Activated CD8-positive, alpha-beta T cell treated with anti-CD3 and anti-CD28 coated beads, Interleukin-2, amount 10 ng/mL, durations not matched to agents 7 days and 5 days (primary cell): ENCODE results near the gene ACTG2. TPM values are rescaled to one million over a fixed set of nuclear protein-coding genes. Genes with fewer than 3 reads are reported as not detected.
A peak's percentile ranks its signal among the peaks of the same experiment; 100 is the strongest.

Experiments used
- ATAC-seq: fragments of 150-1000 bp; cut with Tn5 transposase; one replicate; pipeline ENCODE4 v1.10.0; 2021; ENCODE audit warnings: moderate library complexity
- CTCF ChIA-PET: fragments of 350-600 bp; sonication (Branson Sonifier 250); formaldehyde crosslinking; loops from one replicate; lab custom pipeline; 2021; ENCODE audit warnings: antibody characterized with exemption; lab: Charles Lee
- POLR2A ChIA-PET: fragments of 350-600 bp; sonication (Branson Sonifier 250); formaldehyde crosslinking; loops from one replicate; lab custom pipeline; 2021; ENCODE audit warnings: antibody characterized with exemption; lab: Charles Lee
- DNase-seq: peaks from one replicate; pipeline ENCODE4 v3.0.0-alpha.2; 2020
- H3K27ac Mint-ChIP-seq: one replicate; pipeline ENCODE4 v1.8.0; 2021; ENCODE audit warnings: mild to moderate bottlenecking, mixed read lengths
- H3K27me3 Mint-ChIP-seq: one replicate; pipeline ENCODE4 v1.8.0; 2021; ENCODE audit warnings: low read depth, mixed read lengths
- H3K36me3 Mint-ChIP-seq: one replicate; pipeline ENCODE4 v1.8.0; 2021; ENCODE audit warnings: low read depth, mixed read lengths
- H3K4me1 Mint-ChIP-seq: one replicate; pipeline ENCODE4 v1.8.0; 2021; ENCODE audit warnings: low read depth, mixed read lengths
- H3K4me3 Mint-ChIP-seq: one replicate; pipeline ENCODE4 v1.8.0; 2021; ENCODE audit warnings: mild to moderate bottlenecking, mixed read lengths
- H3K9me3 Mint-ChIP-seq: one replicate; pipeline ENCODE4 v1.8.0; 2022; ENCODE audit warnings: mixed read lengths; ENCODE audit not compliant: insufficient read depth
- total RNA-seq, 2 experiments: library from RNA; stranded (reverse); gene quantifications; one replicate each; pipeline ENCODE4 v1.2.3, GENCODE V29; 2021

Gene ACTG2
- under 1 TPM in 1 of 2 experiments, not detected in 1; 0.81 TPM for total RNA-seq

DNA sequence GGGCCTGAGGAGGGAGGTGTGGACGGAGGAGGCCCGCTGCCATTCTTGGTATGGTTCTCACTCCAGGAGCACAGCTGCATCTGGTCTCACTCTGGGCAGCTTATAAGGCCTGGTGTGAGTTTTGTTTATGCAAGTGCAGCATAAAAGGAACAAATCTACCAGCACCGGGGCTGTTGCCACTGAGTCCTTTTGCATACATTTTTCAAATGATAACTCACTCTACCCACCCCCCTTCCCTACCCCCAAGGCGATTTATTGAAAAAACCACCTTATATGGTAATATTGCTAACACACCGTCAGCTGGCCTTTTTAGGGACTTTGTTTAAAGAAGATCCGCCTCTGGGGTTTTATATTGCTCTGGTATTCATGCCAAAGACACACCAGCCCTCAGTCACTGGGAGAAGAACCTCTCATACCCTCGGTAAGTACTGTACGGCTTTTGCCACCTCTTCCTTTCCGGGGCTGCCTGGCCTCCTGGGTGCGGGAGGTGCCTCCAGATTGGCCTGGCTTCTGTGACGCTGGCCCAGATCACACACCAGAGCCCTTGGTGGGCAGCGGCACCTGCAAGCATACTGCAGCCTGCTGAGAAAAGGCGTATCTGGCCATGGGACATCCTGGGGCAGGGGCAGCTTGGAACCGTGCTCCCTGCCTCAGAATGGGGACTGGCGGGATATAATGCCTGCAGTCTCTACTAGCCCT lies at the start of gene ACTG2:
ACTG2 (plus strand) TSS at position 378 of the 699 bp plus-strand sequence. CDS start 8,304 bp downstream, outside the sequence.
- POLR2A ChIA-PET = no interaction called here
- H3K27ac Mint-ChIP-seq = peak within 1 kb of the TSS; percentile 11
- peaks cover 50% of the 10 kb centered on the region for H3K4me1 Mint-ChIP-seq
- ATAC-seq (no peak), DNase-seq (no peak)
- no peaks in the 10 kb centered on the region for H3K27me3 Mint-ChIP-seq
- CTCF ChIA-PET = interaction anchor here (0.9 to 1.2 kb wide), 3 partner anchors 10 to 286 kb away, joined by 3 to 4 read pairs (median 3); partner anchors contain the start of genes BOLA3 and MOB1A
- H3K9me3 Mint-ChIP-seq = no peaks in the 10 kb centered on the region
- no peak within 1 kb of the TSS for H3K4me3 Mint-ChIP-seq
- H3K36me3 Mint-ChIP-seq = no peaks in the 10 kb centered on the region

DNA sequence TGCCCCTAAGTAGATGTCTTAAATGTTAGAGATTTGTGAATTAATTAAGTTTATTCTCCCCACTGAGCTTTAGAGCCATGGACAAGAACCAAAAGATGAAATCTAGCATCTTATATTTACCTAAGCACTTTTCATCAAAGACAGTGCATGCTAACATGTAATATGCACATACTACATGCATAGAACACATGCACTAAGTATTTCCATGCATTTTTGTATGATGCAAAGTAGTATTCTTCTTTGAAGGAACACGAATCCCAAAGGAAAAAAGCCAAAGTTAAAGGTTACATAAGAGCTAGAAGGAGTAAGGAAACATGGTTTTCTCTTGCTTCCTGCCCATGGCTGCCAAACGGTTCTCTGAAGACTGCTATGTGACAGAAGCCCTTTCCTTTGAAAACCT lies 48.7 kb upstream of the ACTG2 start:
- ChIA-PET POLR2A (no interaction called here), CTCF (interaction anchor here (1.4 to 2.0 kb wide), 5 partner anchors 11 to 303 kb away, joined by 3 to 8 read pairs (median 5); partner anchors contain the start of gene STAMBP)
- Mint-ChIP-seq H3K9me3 (no peaks in the 10 kb centered on the region), H3K4me1 (peaks cover 8% of the 10 kb centered on the region), H3K36me3 (peaks cover 39% of the 10 kb centered on the region), H3K27ac (peak overlapping the region; percentile 1), H3K4me3 (no peak overlapping the region), H3K27me3 (no peaks in the 10 kb centered on the region)
- no peak for DNase-seq
- no peak for ATAC-seq

DNA sequence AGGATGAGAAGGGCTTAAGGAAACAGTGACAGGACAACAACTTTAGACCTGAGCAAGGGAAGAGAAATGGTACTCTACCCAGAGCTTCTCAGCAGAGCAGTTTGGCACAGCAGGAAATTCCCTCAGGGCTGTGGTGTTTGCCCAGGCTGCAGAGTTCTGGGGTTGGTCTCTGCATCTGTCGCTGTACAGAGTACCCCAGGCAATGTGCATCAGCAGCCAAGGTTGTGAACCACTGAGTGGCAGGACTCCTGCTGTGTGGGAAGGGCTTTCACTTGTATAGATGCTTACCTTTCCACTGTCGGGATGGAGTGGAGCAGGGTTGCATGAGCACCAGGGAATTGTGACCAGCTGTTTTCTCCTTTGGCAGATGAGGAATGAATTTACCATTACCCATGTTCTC lies 42.8 kb upstream of the ACTG2 start:
- Mint-ChIP-seq H3K27ac (no peak overlapping the region), H3K27me3 (no peaks in the 10 kb centered on the region), H3K4me3 (no peak overlapping the region), H3K36me3 (peaks cover 47% of the 10 kb centered on the region), H3K4me1 (no peaks in the 10 kb centered on the region), H3K9me3 (no peaks in the 10 kb centered on the region)
- ChIA-PET POLR2A (no interaction called here), CTCF (interaction anchor here (1.5 kb wide), 1 partner anchor 138 kb away, joined by 3 read pairs; no protein-coding TSS in a partner anchor)
- ATAC-seq (no peak), DNase-seq (no peak)

GRCh38 chr2:73851274-73851673 lies 41.5 kb upstream of the ACTG2 start:
- no peak overlapping the region for H3K4me3 Mint-ChIP-seq
- no peaks in the 10 kb centered on the region for H3K27me3 Mint-ChIP-seq
- ATAC-seq (peak; percentile 53), DNase-seq (no peak)
- H3K9me3 Mint-ChIP-seq = no peaks in the 10 kb centered on the region
- ChIA-PET CTCF (interaction anchor here (1.5 kb wide), 1 partner anchor 137 kb away, joined by 3 read pairs; no protein-coding TSS in a partner anchor), POLR2A (no interaction called here)
- no peak overlapping the region for H3K27ac Mint-ChIP-seq
- no peaks in the 10 kb centered on the region for H3K4me1 Mint-ChIP-seq
- H3K36me3 Mint-ChIP-seq = peaks cover 49% of the 10 kb centered on the region

DNA sequence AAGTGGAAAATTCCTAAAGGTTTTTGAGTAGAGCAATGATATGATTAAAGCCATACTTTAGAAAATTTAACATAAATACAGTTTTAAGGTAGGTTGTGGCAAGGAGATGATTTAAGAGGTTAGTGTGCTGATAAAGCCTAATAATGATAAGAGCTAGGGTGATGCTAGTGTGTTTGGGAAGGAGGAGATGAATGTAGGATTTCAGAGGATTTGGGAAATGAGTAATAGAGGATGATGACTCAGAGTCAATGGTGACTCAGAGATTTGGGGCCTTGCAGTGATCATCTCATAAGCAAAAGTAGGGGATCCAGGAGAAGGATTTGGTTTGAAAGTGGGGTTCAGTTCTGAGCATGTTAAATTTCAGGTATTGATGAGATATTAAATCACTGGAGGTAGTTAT lies 40.8 kb upstream of the ACTG2 start:
- Mint-ChIP-seq H3K27me3 (no peaks in the 10 kb centered on the region), H3K4me1 (no peaks in the 10 kb centered on the region), H3K9me3 (no peaks in the 10 kb centered on the region), H3K27ac (no peak overlapping the region), H3K36me3 (peaks cover 55% of the 10 kb centered on the region), H3K4me3 (no peak overlapping the region)
- ChIA-PET POLR2A (no interaction called here), CTCF (no interaction called here)
- no peak for ATAC-seq
- DNase-seq = no peak

DNA sequence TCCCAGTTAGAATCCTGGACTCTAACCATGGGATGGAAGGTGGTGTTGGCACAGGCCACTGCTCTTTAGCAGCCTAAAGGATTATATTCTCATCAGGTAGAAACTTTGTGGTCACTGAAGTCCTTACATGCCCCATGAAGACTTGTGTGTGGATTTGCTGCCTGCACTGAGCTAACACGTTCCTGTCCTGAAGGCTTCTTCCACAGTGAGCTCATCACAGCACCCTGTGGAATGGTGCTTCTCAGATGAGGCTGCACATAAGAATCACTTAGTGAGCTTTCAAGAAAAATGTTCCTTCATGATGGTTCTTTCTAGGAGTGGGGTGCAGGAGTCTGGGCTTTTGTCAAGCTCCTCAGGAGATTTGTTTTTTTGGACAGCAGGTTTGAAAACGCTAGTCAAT lies 37.3 kb upstream of the ACTG2 start:
- Mint-ChIP-seq H3K4me1 (peaks cover 3% of the 10 kb centered on the region), H3K27ac (no peak overlapping the region), H3K36me3 (peaks cover 45% of the 10 kb centered on the region), H3K9me3 (no peaks in the 10 kb centered on the region), H3K27me3 (no peaks in the 10 kb centered on the region), H3K4me3 (no peak overlapping the region)
- ChIA-PET POLR2A (interaction anchor here (1.7 kb wide), 1 partner anchor 19 kb away, joined by 3 read pairs; no protein-coding TSS in a partner anchor), CTCF (interaction anchor here (1.4 to 1.9 kb wide), 3 partner anchors 10 to 108 kb away, joined by 3 to 5 read pairs (median 5); partner anchors contain the start of gene STAMBP)
- ATAC-seq (no peak), DNase-seq (no peak)

DNA sequence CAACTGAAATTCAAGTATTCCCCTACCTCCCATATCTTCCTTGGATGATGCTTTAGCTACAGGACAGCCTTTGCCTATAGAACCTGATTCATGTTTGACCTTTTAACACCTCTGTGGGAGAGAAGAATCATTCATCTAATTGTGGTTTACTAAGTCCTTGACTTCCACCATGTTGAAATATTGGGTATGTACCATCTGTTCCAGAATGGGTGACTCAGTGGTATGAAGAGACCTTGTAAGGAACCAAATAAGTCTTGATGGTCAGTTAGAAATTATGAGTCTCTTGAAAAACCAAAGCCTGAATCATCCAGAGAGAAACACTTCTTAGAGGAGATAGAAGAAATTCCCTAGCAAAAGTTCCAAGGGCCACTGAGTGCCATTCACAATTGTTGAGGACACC lies 36.6 kb upstream of the ACTG2 start:
- Mint-ChIP-seq H3K4me3 (no peak overlapping the region), H3K4me1 (peaks cover 3% of the 10 kb centered on the region), H3K36me3 (peaks cover 46% of the 10 kb centered on the region), H3K27ac (no peak overlapping the region), H3K9me3 (no peaks in the 10 kb centered on the region), H3K27me3 (no peaks in the 10 kb centered on the region)
- ATAC-seq (no peak), DNase-seq (no peak)
- CTCF ChIA-PET = interaction anchor here (1.4 to 1.9 kb wide), 3 partner anchors 10 to 109 kb away, joined by 3 to 5 read pairs (median 5); partner anchors contain the start of gene STAMBP
- POLR2A ChIA-PET = no interaction called here

GRCh38 chr2:73859721-73860586 lies 32.9 kb upstream of the ACTG2 start:
- H3K4me3 Mint-ChIP-seq = no peak overlapping the region
- peaks cover 3% of the 10 kb centered on the region for H3K4me1 Mint-ChIP-seq
- ATAC-seq = no peak
- peak; percentile 26 for DNase-seq
- no peaks in the 10 kb centered on the region for H3K9me3 Mint-ChIP-seq
- no peaks in the 10 kb centered on the region for H3K27me3 Mint-ChIP-seq
- CTCF ChIA-PET = interaction anchor here (1.1 to 1.3 kb wide), 2 partner anchors 32 to 261 kb away, joined by 3 to 5 read pairs; no protein-coding TSS in a partner anchor
- no peak overlapping the region for H3K27ac Mint-ChIP-seq
- peaks cover 62% of the 10 kb centered on the region for H3K36me3 Mint-ChIP-seq
- POLR2A ChIA-PET = no interaction called here

- ChIA-PET POLR2A (no interaction called here), CTCF (interaction anchor here (1.0 kb wide), 1 partner anchor 45 kb away, joined by 3 read pairs; no protein-coding TSS in a partner anchor)
- Mint-ChIP-seq H3K9me3 (no peaks in the 10 kb centered on the region), H3K4me1 (peaks cover 3% of the 10 kb centered on the region), H3K27me3 (no peaks in the 10 kb centered on the region), H3K4me3 (no peak overlapping the region), H3K27ac (no peak overlapping the region), H3K36me3 (peaks cover 51% of the 10 kb centered on the region)
- DNase-seq (no peak), ATAC-seq (no peak)
Measured at GRCh38 chr2:73862987-73863386, 29.8 kb upstream of the ACTG2 start.

GRCh38 chr2:73868204-73868978 lies 24.4 kb upstream of the ACTG2 start:
- no peak for ATAC-seq

GRCh38 chr2:73870084-73870483 lies 22.7 kb upstream of the ACTG2 start:
- Mint-ChIP-seq H3K4me3 (no peak overlapping the region), H3K27ac (no peak overlapping the region), H3K4me1 (no peaks in the 10 kb centered on the region), H3K9me3 (no peaks in the 10 kb centered on the region), H3K36me3 (peaks cover 15% of the 10 kb centered on the region), H3K27me3 (no peaks in the 10 kb centered on the region)
- POLR2A ChIA-PET = interaction anchor here (1.0 kb wide), 1 partner anchor 8 kb away, joined by 7 read pairs; no protein-coding TSS in a partner anchor
- ATAC-seq (no peak), DNase-seq (no peak)
- CTCF ChIA-PET = no interaction called here

More at GRCh38 chr2:73868204-73868978, 24.4 kb upstream of the ACTG2 start:
- CTCF ChIA-PET = no interaction called here
- Mint-ChIP-seq H3K27me3 (no peaks in the 10 kb centered on the region), H3K4me1 (no peaks in the 10 kb centered on the region), H3K36me3 (peaks cover 28% of the 10 kb centered on the region), H3K9me3 (no peaks in the 10 kb centered on the region), H3K4me3 (no peak overlapping the region), H3K27ac (no peak overlapping the region)
- no peak for DNase-seq
- POLR2A ChIA-PET = no interaction called here
